Measurements from ENCODE around the gene ADAMTS2.

ADAMTS2 gene

DNA sequence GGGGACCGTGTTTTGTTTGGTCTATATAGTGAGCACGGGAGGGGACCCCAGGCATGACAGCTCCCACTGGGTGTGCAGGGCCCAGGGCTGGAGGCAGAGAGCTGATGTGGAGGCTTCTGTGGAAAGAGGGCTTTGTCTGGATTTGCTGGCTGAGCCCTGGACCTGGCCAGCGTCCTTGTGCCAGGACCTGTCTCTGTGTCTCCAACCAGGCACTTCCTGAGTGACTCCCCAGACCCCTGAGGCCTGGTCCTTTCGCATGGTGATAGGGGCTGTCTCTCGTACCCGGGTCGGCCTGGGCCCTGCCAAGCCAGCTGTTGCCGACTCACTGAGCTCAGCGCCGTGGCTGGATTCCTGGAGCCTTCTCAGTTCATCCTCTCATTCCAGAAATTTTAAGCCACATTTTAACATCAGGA, 77.6 kb downstream of the ADAMTS2 start:
- no peak for DNase-seq (ENCODE audit: low read depth in 1 of 2, low spot score in 1 of 2)

DNA sequence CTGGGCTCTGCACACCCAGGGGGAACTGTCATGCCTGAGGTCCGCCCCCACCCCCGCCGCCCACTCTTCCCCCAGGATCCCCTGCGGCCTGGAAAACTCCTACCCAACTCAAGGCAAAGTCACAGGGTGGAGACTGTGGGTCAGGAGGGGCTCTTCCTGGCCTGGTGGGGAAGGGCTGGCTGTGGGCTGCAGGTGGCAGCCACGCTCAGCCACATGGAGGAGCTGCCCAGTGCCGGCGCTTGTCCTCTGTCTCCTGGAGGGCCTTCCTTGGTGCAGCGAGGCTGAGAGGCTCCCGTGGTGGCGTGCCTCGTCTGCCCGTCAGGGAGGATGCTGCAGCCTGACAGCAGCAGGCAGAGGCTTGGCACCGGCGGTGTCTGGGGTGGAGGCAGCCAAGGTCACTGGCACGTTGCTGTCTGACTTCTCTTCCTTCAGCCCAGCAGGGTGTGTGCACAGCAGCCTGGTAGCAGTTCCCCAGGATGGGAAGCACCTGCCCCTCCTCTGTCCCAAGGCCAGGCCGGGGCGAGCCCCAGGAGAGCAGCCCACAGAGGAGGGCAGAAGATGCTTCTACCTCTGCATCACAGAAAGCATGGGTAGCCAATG, 78.1 kb downstream of the ADAMTS2 start:
- DNase-seq (ENCODE audit: low read depth in 1 of 2, low spot score in 1 of 2): no peak

- no peak for DNase-seq (ENCODE audit: low read depth in 1 of 2, low spot score in 1 of 2)
Measured at GRCh38 chr5:179266291-179267070, 78.8 kb downstream of the ADAMTS2 start.

- DNase-seq (ENCODE audit: low read depth in 1 of 2, low spot score in 1 of 2): no peak
Measured at GRCh38 chr5:179265514-179266290, 79.6 kb downstream of the ADAMTS2 start.

- no peak for DNase-seq (ENCODE audit: low read depth in 1 of 2, low spot score in 1 of 2)
Measured at GRCh38 chr5:179264783-179265513, 80.3 kb downstream of the ADAMTS2 start.

- no peak for DNase-seq (ENCODE audit: low read depth in 1 of 2, low spot score in 1 of 2)
Measured at GRCh38 chr5:179264053-179264782, 81.0 kb downstream of the ADAMTS2 start.

DNA sequence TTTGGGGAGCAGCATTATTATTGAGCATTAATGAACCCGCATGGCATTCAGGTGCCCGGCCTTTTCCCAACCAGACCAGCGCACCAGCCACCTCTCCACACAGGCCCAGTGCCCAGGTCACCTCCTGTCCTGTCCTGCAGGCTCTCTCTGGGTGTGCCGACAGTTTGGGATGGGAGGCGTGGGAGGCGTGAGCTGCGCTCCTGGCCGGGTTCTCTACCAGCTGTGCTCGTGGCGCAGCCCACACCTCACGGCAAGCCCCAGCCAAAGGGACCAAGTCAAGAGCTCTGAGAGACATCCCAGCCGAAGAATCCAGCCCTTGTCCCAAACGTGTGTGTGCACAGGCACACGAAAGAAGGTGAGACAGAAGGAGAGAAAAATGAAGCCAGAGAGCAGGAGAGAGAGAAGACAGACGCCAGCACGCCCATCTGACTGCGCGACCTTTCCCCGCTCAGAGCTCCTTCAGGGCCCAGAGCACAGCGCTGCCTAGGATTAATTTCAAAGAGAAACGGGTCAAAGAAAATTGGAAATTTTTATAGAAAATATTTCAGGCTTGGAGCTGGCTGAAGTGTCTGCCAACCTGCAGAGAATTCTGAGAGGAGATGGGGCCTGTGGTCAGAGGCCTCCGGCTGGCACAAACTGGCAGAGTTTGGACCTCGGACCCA, 81.7 kb downstream of the ADAMTS2 start:
- DNase-seq (ENCODE audit: low read depth in 1 of 2, low spot score in 1 of 2): no peak

GRCh38 chr5:179262126-179262920, 82.9 kb downstream of the ADAMTS2 start:
- no peak for DNase-seq (ENCODE audit: low read depth in 1 of 2, low spot score in 1 of 2)

DNA sequence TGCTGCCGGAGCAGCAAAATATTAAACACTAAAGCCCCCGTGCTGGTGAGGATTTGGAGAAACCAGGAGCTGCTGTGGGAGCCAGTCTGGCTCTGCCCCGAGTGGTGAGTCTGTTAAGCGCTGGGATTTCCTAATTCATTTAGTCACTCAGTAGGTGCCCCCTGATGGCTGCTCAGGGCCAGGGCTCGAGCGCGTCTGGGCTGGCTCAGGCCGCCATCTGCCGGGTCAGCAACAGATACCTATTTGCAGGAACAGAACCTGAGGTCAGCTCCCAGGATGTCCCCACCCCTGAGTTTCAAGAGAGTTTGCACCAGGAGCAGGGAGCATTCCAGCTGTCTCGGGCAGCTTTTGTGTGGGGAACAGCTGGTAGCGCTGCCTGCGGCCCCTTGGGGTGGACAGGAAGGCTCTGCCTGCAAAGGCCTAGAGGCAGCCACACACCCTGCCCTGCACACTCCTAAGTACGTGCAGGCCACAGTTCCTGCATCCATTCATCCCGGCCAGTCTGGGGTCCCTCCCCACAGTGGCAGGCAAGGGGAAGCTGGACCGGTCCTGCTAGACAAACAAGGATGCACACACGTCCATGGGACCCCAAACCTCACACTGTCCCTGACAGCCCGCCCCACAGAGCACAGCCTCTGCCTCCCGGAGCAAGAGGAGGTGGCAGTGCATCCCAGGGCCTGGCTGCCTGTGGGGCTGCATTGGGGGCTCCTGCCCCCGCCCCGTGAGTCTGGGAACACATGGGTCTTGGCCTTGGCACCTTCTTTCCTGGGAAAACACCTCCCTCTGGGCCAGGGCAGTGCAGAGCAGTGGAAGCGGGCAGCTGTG, 83.7 kb downstream of the ADAMTS2 start:
- no peak for DNase-seq (ENCODE audit: low read depth in 1 of 2, low spot score in 1 of 2)

DNA sequence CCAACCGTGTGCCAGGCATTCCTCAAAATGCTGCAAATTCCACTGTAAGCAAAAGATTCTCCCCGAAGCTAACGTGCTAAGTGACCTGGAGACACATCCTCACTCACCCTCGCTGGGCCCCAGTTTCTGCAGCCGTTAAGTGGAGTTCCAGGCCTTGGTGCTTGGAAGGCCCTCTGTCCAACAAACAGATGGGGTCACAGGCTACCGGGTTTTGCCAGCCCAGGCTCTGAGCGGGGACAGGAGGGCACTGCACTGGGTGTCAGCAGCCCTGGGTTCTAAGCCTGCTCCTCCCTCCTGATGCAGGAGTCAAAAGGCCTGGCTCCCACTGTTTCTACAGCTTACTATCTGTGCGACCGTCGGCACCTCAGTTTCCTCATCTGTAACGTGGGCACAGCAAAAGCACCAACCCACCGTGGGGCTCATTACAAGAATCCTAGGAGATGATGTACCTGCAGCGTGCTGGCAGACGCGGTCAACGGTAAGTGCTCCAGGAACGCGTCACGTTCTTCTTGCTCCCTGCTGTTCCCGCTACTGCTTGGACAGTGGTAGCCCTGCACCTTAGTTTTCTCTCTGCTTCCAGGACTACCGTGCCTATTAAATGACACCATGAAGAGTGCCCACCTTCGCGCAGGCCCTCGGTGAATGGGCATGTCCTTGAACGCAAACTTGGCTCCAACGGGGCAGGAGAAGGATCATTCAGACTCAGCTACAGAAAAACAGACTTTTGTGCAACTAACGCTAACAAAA, 84.8 kb downstream of the ADAMTS2 start:
- no peak for DNase-seq (ENCODE audit: low read depth in 1 of 2, low spot score in 1 of 2)

DNA sequence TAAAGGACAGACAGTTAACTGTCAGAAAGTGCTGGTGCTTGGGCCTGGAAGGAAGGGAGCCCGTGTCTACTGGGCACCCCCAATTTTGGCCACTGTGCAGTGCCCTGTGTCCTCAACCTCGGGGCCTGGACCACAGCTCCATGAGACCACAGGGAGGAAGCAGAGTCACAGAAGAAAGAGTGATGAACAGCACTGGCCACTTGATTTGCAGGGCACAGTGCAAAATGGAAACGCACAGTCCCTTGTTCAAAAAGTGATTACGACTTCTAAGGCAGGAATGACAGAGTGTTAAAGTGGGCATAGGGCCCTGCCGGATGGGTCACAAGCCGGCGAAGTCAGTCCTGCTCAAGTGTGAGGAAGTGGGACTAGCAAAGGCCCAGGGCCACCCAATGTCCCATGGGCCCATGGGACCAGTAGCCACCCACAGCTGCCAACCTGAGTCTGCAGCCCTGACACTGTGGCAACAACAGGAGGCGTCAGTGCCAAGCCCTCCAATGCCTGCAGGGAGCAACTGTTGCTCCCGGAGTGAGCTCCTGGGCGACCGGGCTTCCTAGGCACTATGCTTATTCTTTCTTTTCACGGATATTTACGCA, 85.4 kb downstream of the ADAMTS2 start:
- no peak for DNase-seq (ENCODE audit: low read depth in 1 of 2, low spot score in 1 of 2)

GRCh38 chr5:179258922-179259730, 86.1 kb downstream of the ADAMTS2 start:
- DNase-seq (ENCODE audit: low read depth in 1 of 2, low spot score in 1 of 2): no peak

- no peak for DNase-seq (ENCODE audit: low read depth in 1 of 2, low spot score in 1 of 2)
Measured at GRCh38 chr5:179258001-179258921, 87.0 kb downstream of the ADAMTS2 start.

- no peak for DNase-seq (ENCODE audit: low read depth in 1 of 2, low spot score in 1 of 2)
Measured at GRCh38 chr5:179257176-179257682, 88.0 kb downstream of the ADAMTS2 start.

All from stimulated activated CD4-positive, alpha-beta T cell treated with anti-CD3 and anti-CD28 coated beads, Interleukin-15, amount 100 ng/mL, for 1 hour (primary cell).